PC-9 (cell line): Measurements from ENCODE around the gene CCDC93.

Source experiments
- CTCF ChIP-seq: fragments of 200-600 bp; sonication (generic); conservative IDR thresholded peaks from 2 replicates; pipeline ENCODE4 v1.6.1; 2017; ENCODE audit warnings: mixed run types, antibody characterized with exemption, mild to moderate bottlenecking, moderate library complexity
- EZH2 ChIP-seq: fragments of 200-600 bp; sonication (generic); IDR thresholded peaks from 2 replicates; pipeline ENCODE4 v1.8.0; 2017; ENCODE audit warnings: antibody characterized with exemption, low read depth

GRCh38 chr2:118047380-118047826, 33.5 kb upstream of the CCDC93 start:
- TF ChIP-seq CTCF (no peak), EZH2 (no peak)
